Adrenal gland (tissue), 12 donors: ENCODE results near the gene UBE3D. TPM values are rescaled to one million over a fixed set of nuclear protein-coding genes. Genes with fewer than 3 reads are reported as not detected.

Experiments used
- DNase-seq, 7 donors: peaks; one replicate each; pipeline ENCODE4 v3.0.0-alpha.2; 2019 to 2020
- H3K27ac ChIP-seq, 5 donors: fragments of 200-600 bp; sonication (generic) in 4 of 5; 1 replicate in 3 of 5; 2 replicates in 2 of 5; pipeline versions ENCODE4 v1.5.1 to v1.8.0; 2016 to 2020; ENCODE audit warnings: mild to moderate bottlenecking in 1 of 5
- H3K27me3 ChIP-seq: fragments of 200-600 bp; 2 replicates; pipeline ENCODE4 v1.8.0; 2021
- H3K36me3 ChIP-seq, 2 donors: fragments of 200-600 bp; replicated peaks in 1 of 2; 1 replicate in 1 of 2; 2 replicates in 1 of 2; pipeline versions ENCODE4 v1.5.1 to v1.8.0; 2018 to 2022
- H3K4me1 ChIP-seq, 2 donors: fragments of 200-600 bp; replicated peaks in 1 of 2; 1 replicate in 1 of 2; 2 replicates in 1 of 2; pipeline versions ENCODE4 v1.5.1 to v1.8.0; 2018 to 2021
- H3K4me3 ChIP-seq, 4 donors: fragments of 200-600 bp; sonication (generic) in 3 of 4; one replicate each; pipeline ENCODE4 v1.5.1; 2016 to 2018
- H3K9me3 ChIP-seq, 3 donors: fragments of 200-600 bp; sonication (generic) in 1 of 3; replicated peaks in 1 of 3; 1 replicate in 2 of 3; 2 replicates in 1 of 3; pipeline versions ENCODE4 v1.5.1 to v1.8.0; 2016 to 2021
- CTCF ChIP-seq, 6 experiments: fragments of 450-650 bp in 4 of 6; fragments of 200-600 bp in 2 of 6; sonication (generic) in 1 of 6; IDR thresholded peaks; 1 replicate in 5 of 6; 2 replicates in 1 of 6; pipeline versions ENCODE4 v1.5.1 to v1.8.0; 2016 to 2021; ENCODE audit warnings: antibody characterized with exemption in 6 of 6, mild to moderate bottlenecking in 2 of 6, moderate library complexity in 1 of 6
- POLR2A ChIP-seq, 2 donors: fragments of 450-650 bp; IDR thresholded peaks; one replicate each; pipeline ENCODE4 v1.6.1; 2017; ENCODE audit warnings: antibody characterized with exemption in 2 of 2, mild to moderate bottlenecking in 2 of 2, moderate library complexity in 1 of 2
- WGBS, 4 donors: extraction: QIAGEN DNeasy Blood & Tissue Kit in 2 of 4; methylation state at CpG; one replicate each; pipeline versions ENCODE4 v1.1.5 to v1.1.7; 2013 to 2017; 5-methylcytosine and 5-hydroxymethylcytosine counted together
- intact Hi-C, 2 donors: fragments of 100-400 bp; cut with DNase I; formaldehyde crosslinking; loops; one replicate each; pipeline versions ENCODE4 v1.14.1 to v1.15.0; 2022 to 2023
- polyA plus RNA-seq, 3 donors: library from polyadenylated mRNA; stranded (reverse); fragments of 200-250 nt in 2 of 3; fragments of 350-450 nt in 1 of 3; fragmentation: Illumina TruSeq in 1 of 3; extraction: RNeasy Lipid Tissue Mini Kit (QIAGEN cat#74804) in 1 of 3; gene quantifications; one replicate each; pipeline ENCODE4 v1.2.3, GENCODE V29; 2013 to 2014
- total RNA-seq, 9 donors: library from RNA; depleted of rRNA in 4 of 9; stranded (reverse); fragments of >200 nt in 4 of 9; fragments of 120-200 nt in 1 of 9; fragmentation: NEBNext Ultra II Directional in 1 of 9; extraction: Animal tissue kit (Norgen Biotek cat#: 25700) in 1 of 9; gene quantifications; one replicate each; pipeline versions ENCODE4 v1.1.0 to v1.2.4, GENCODE V29; 2013 to 2023
- donor health status: healthy with polysubstance abuse.
- donor health status: Bipolar disorder and iron deficiency.
- donor health status: DM: yes; HTN: yes; CAD: no.
- donor health status: DM: no; HTN: no; CAD: no.
- donor health status: DM: no; HTN: no; CAD: no.
- donor health status: DM: yes; HTN: yes; CAD: no.

The UBE3D gene
- total and polyA plus RNA-seq, 12 donors: 1.3 to 15.9 (median 7.7) TPM

GRCh38 chr6:82890240-82890639, 175.4 kb downstream of the UBE3D start:
- no peak for DNase-seq
- Histone ChIP-seq H3K9me3 (no peaks in the 10 kb centered on the region), H3K4me1 (no peaks in the 10 kb centered on the region), H3K27me3 (no peaks in the 10 kb centered on the region), H3K4me3 (no peak overlapping the region), H3K36me3 (no peaks in the 10 kb centered on the region), H3K27ac (no peak overlapping the region)
- 77 to 100% (median 87%) methylated on average over 1 of the region's 1 CpG for WGBS, 4 donors
- TF ChIP-seq POLR2A (IDR thresholded peaks at IDR 0.05): no peak
- no peak for TF ChIP-seq CTCF (IDR thresholded peaks at IDR 0.05)
- intact Hi-C loops: no loop called here

GRCh38 chr6:82889143-82889542, 176.5 kb downstream of the UBE3D start:
- no peak for DNase-seq
- TF ChIP-seq CTCF (IDR thresholded peaks at IDR 0.05) (no peak), POLR2A (IDR thresholded peaks at IDR 0.05) (no peak)
- WGBS, 4 donors: 84 to 93% (median 87%) methylated on average over 5 of the region's 5 CpGs
- Histone ChIP-seq H3K9me3 (no peaks in the 10 kb centered on the region), H3K36me3 (no peaks in the 10 kb centered on the region), H3K27me3 (no peaks in the 10 kb centered on the region), H3K4me1 (no peaks in the 10 kb centered on the region), H3K4me3 (no peak overlapping the region), H3K27ac (no peak overlapping the region)
- intact Hi-C loops: no loop called here

GRCh38 chr6:82882363-82883023, 183.1 kb downstream of the UBE3D start:
- H3K4me1 ChIP-seq: no peaks in the 10 kb centered on the region
- intact Hi-C loops: no loop called here
- no peaks in the 10 kb centered on the region for H3K9me3 ChIP-seq
- no peak for TF ChIP-seq CTCF (IDR thresholded peaks at IDR 0.05)
- no peak for TF ChIP-seq POLR2A (IDR thresholded peaks at IDR 0.05)
- no peak overlapping the region for H3K27ac ChIP-seq
- H3K4me3 ChIP-seq: no peak overlapping the region
- H3K36me3 ChIP-seq: no peaks in the 10 kb centered on the region
- peaks cover 6% of the 10 kb centered on the region for H3K27me3 ChIP-seq
- no peak for DNase-seq
- 41 to 60% (median 44%) methylated on average over 2 of the region's 2 CpGs for WGBS, 4 donors

GRCh38 chr6:82881519-82881918, 184.1 kb downstream of the UBE3D start:
- Histone ChIP-seq H3K36me3 (no peaks in the 10 kb centered on the region), H3K4me3 (no peak overlapping the region), H3K4me1 (no peaks in the 10 kb centered on the region), H3K27me3 (peaks cover 6% of the 10 kb centered on the region), H3K9me3 (no peaks in the 10 kb centered on the region), H3K27ac (no peak overlapping the region)
- no peak for TF ChIP-seq POLR2A (IDR thresholded peaks at IDR 0.05)
- TF ChIP-seq CTCF (IDR thresholded peaks at IDR 0.05): no peak
- intact Hi-C loops: no loop called here
- 54 to 83% (median 68%) methylated on average over 1 of the region's 1 CpG for WGBS, 4 donors
- DNase-seq: no peak
